ELR (cell line): ENCODE data around the gene S100A16.
A peak's percentile ranks its signal among the peaks of the same experiment; 100 is the strongest.

Source experiments
- DNase-seq: peaks from one replicate; pipeline ENCODE4 v3.0.0-alpha.2; 2015; ENCODE audit warnings: low read depth

S100A16 gene

GRCh38 chr1:153636312-153636711 is 23.4 kb upstream of the S100A16 start:
- no peak for DNase-seq

DNA sequence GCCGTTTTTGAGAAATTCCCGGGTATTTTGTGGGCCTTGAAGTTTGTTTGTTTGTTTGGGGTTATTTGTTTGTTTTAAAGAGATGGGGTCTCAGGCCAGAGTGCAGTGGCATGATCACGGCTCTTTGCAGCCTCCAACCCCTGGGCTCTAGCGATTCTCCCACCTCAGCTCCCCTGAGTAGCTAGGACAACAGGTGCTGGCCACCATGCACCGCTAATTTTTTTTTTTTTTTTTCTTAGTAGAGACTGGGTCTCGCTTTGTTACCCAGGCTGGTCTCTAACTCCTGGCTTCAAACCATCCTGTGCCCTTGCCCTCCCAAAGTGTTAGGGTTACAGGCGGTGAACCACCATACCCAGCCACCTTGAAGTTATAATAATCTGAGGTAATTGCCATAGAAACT is 22.9 kb upstream of the S100A16 start:
- no peak for DNase-seq

DNA sequence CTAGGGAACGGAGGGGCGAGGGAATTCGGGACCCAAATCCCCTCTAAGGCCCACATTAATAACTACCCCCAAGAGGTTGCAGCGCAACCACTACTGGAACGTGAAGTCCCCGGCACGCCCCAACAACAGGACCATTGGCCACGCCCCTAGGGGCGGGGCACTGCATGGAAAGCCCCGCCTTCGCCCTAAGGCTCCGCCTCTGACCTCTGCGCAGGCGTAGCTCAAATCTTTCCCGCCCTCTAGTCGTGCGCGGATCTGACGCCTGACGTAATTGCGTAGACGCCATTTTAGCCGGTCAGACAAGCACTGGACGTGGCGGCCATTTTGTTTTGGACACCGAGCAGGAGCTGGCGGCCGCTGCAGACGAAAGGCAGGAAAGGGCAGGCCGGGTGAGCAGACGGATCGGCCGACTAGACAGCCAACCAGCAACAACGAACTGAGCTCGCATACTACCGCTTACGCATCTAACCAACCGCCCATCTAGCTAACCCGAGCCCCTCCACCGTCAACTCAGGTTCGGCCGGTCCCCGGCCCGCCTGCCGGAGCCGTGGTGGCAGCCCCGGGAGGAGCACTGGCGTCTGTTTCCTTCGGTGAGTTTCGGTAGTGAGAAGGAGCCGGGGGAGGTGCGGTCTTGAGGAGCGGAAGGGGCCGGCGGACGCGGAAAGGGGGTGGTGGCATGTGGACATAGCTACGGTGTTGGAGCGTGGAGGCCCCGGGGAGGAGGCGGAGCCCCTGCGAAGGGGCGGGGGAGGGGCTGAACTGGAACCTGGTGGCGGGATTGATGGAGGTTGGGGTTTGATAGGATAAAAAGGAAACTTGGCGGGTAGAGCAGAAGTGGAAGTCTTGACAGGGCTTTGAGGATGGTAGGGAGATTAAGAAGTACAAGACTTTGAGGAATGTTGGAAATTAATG is 21.1 kb upstream of the S100A16 start, which contains the start of gene CHTOP:
Gene CHTOP (plus strand): TSS at position 313 of the 912 bp plus-strand sequence. CDS start 2,523 bp downstream, outside the sequence.
- peak; percentile 99 for DNase-seq

GRCh38 chr1:153633161-153633753 is 20.3 kb upstream of the S100A16 start:
- no peak for DNase-seq

DNA sequence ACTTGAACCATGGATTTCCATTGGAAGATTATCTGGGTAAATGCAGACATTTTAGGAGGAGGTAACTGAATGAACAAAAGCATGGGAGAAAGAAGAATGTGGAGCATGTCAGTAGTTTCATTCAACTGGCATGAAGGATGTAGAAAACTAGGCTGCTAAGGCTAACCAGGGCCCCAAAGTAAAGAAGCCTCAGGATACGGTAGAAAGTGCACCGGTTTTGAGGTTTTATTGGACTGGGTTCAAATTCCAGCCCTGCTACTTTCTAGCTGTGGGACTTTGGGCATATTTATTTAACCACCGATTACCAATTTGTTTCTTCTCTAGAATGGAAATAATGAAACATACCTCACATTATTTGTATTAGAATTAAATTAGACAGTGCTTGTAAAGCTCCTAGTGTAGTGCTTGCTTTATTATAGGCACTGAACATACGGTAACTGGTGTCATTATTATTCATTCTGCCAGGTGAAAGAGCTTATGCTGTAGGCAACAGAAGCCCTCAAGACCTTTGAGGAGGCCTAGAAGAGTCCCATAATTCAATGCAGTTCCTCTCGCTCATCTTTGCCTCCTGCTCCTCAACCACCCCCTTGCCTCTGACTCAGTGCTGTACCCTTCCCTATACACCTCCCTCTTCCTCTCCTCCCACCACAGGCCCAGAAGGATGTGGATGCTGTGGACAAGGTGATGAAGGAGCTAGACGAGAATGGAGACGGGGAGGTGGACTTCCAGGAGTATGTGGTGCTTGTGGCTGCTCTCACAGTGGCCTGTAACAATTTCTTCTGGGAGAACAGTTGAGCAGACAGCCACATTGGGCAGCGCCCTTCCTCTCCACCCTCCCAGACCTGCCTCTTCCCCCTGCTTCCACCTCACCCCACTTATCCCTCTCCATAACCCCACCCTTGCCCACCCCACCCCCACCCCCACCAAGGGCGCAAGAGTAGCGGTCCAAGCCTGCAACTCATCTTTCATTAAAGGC is 18.4 kb upstream of the S100A16 start:
- peak; percentile 22 for DNase-seq

DNA sequence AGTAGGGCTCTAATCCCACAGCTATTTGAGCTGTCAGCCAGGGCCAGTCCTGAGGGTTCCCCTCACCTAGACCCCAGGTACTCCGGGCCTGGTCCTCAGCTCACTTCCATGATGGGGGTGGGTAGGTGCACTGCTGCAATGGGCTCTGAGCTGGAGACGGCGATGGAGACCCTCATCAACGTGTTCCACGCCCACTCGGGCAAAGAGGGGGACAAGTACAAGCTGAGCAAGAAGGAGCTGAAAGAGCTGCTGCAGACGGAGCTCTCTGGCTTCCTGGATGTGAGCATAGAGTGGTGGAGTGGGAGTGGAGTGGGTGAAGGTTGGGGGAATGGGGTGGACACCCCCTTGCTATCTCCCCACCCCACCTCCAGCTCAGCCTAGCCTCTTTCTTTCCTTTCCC is 17.4 kb upstream of the S100A16 start:
- no peak for DNase-seq

DNA sequence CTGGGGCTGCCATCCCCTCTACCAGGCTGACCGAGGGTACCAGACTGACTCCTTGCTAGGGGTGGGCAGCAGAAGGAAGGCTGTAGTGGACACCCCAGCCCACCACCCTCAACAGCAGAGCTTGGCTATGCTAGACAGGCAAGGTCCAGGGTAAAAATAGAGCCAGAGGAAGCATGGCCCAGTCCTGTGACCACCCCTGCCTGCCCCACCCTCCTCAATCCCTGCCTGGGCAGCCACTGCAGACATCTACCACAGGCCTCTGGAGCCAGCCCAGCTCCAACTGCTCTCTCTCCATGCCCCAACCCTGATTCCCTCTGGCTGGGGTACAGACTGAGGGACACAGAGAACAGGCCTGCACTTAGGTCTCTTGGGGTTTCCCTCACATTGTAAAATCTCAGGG is 17.0 kb upstream of the S100A16 start:
- no peak for DNase-seq

GRCh38 chr1:153629343-153629665 is 16.4 kb upstream of the S100A16 start:
- no peak for DNase-seq

GRCh38 chr1:153628638-153629342 is 15.9 kb upstream of the S100A16 start:
- no peak for DNase-seq

DNA sequence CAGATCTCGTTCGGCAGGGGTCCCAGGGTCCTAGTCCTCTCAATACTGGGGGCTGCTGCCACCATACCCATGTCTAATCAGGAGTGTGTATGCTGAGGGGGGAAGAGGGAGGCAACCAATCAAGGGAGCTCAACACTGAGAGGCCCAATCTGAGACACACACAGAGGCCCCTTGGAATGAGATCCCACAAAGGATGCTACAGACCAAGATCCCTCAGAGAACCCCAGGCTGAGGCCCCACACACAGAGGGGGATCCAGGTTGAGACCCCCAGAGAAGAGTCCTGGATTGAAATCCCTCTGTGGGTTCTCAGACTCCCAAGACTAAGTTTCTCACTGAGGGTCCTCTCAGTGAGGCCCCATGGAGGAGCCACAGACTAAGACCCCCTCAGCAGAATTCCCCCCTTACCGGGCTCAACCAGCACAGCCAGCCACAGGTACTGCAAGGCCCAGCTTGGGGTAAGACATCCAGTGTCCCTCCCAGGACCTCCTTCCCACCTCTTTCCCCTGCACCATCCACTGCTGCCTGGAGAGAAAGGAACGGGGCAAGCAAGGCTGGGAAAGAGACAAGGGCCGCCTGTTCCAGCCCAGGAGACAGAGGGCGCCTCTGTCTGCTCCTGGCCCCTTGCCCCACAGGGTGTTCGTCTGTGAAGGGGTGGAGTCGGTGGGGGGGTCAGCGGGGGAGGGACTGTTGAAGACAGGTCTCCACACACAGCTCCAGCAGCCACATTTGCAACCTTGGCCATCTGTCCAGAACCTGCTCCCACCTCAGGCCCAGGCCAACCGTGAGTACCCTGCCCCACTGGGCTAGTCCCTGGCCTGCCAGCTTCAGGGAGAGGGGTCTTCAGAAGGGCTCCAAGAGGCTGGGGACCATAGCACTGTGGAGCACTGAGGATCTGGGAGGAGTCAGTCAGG is 15.0 kb upstream of the S100A16 start, which contains the start of gene S100A1:
Gene S100A1 (plus strand): TSS at position 720 of the 912 bp plus-strand sequence. CDS start 2,088 bp downstream, outside the sequence.
- DNase-seq = no peak

DNA sequence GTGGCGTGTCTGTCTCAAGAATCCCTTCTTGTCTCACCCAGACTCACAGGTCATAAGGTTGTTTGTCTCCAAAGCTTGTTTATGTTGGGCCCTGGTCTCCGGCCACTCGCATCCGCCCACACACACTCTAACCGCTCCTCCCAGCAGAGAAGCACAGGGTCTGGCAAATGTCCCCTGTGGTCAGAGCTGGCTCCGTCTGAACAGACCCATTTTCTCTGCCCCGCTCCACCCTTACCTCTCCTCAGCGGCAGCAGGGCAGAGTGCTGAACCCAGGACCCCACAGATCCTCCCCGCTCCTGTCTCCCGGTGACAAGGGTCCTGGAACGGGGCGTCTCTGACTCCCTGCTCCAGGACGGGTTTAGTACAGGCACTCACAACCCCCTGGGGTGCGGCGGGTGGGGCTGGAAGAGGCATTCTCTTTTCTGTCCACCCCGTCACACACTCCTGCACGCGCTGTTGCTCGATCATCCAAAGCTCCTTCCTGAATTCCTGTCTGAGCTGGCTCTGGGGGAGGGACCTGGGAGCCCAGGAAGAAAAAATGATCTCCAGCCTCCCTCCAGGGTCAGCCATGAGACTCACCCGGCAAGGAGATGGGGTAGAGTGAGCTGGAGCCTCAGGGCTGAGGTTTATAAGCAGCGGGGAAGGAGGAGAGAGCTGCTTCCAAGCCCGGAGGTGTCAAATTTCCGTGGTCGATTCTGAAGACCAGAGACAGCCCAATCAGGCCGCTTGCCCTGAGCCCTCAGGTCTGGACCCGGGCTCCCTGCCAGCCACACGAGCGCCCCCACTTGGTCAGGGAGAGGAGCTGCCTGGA is 14.2 kb upstream of the S100A16 start, which contains the start of gene S100A13:
Gene S100A13 (minus strand): TSS at position 602 of the 811 bp plus-strand sequence. CDS start 1,033 bp downstream, outside the sequence.
- peak; percentile 95 for DNase-seq

DNA sequence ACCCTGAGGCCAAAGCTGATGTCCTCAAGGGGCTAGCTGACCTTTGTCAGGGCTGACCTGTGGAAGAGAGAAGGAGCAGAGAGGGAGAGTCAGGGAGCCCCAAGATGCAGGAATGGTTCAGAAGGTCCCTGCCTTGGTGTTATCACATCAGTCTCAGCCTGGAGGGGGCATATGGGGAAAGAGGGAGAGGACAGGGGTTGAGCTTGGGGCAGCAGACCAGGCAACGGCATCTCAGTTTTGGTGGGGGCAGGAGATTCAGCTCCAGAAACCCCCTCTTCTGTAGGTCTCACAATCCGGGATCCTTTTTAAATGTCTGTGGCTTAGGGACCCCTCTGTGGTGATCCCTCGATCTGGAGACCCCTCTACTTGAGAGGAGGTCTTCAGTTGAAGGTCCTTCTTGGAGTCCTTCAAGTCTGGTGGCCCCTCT is 13.6 kb upstream of the S100A16 start:
- no peak for DNase-seq

GRCh38 chr1:153624965-153625611 is 12.2 kb upstream of the S100A16 start:
- DNase-seq = no peak

- no peak for DNase-seq
These were observed 10.2 kb upstream of the S100A16 start for GRCh38 chr1:153623101-153623500.

GRCh38 chr1:153619171-153619570 is 6.2 kb upstream of the S100A16 start:
- no peak for DNase-seq

DNA sequence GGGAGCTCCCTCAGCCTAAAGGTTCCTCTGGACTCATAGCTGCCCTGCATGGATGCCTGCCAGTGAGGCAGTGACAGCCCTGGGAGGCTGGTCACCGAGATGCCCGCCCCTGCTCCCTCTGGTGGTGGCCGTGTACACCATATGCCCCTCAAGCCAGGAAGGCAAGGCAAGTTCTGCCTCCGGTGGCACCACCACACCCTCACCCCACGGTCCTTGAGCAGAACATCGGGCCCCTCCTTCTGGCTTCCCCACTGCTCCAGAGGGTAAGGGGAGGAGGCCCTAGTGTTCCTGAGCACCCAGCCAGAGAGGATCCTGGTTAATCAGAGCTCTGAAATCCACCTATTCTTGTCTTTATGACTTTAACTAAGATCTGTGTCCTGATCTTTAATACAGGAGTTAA is 4.7 kb upstream of the S100A16 start:
- DNase-seq = peak; percentile 89

- DNase-seq = no peak
These were observed 4.0 kb upstream of the S100A16 start for GRCh38 chr1:153616917-153617311.

GRCh38 chr1:153616144-153616916 is 3.4 kb upstream of the S100A16 start, which contains the start of gene S100A14:
TSS of gene S100A14 (minus strand) at chr1:153616325. CDS start at chr1:153615858, 467 bp downstream.
- DNase-seq = no peak
